H1 (cell line): ENCODE results near the gene HID1. TPM values are rescaled to one million over a fixed set of nuclear protein-coding genes. Genes with fewer than 3 reads are reported as not detected.

Source experiments
- CTCF ChIA-PET: fragments of 300-600 bp; sonication (Branson Sonifier 250); formaldehyde crosslinking; loops from one replicate; lab custom pipeline; 2021; ENCODE audit not compliant: partially characterized antibody; lab: Charles Lee
- POLR2A ChIA-PET: fragments of 300-600 bp; sonication (Branson Sonifier 250); formaldehyde crosslinking; loops from one replicate; lab custom pipeline; 2021; ENCODE audit warnings: inconsistent platforms; ENCODE audit not compliant: partially characterized antibody; lab: Charles Lee
- DNase-seq, 2 experiments: peaks; one replicate each; pipeline versions ENCODE4 v3.0.0 to v3.0.0-alpha.2; 2010 to 2022; ENCODE audit warnings: low spot score in 2 of 2, low read depth in 1 of 2, mixed read lengths in 1 of 2
- FAIRE-seq: peaks from 2 replicates; lab custom pipeline; 2011; peaks lifted over from hg19 to GRCh38; lab: Jason Lieb, UNC
- H2AFZ ChIP-seq: 2 replicates; pipeline ENCODE4 v1.8.1; 2012; ENCODE audit warnings: low read length, inconsistent platforms
- H2AK5ac ChIP-seq: 2 replicates; pipeline ENCODE4 v1.6.1; 2013; ENCODE audit warnings: low read depth, low read length
- H2BK120ac ChIP-seq: replicated peaks from 2 replicates; pipeline ENCODE3; 2013; ENCODE audit warnings: low read depth, low read length, inconsistent platforms
- H2BK12ac ChIP-seq: 2 replicates; pipeline ENCODE4 v1.6.1; 2013; ENCODE audit warnings: low read depth, low read length
- H2BK15ac ChIP-seq: 2 replicates; pipeline ENCODE4 v1.6.1; 2013; ENCODE audit warnings: low read length
- H2BK20ac ChIP-seq: 2 replicates; pipeline ENCODE4 v1.6.1; 2013; ENCODE audit warnings: low read length
- H2BK5ac ChIP-seq: 2 replicates; pipeline ENCODE4 v1.6.1; 2013; ENCODE audit warnings: low read depth, low read length
- H3K14ac ChIP-seq: 2 replicates; pipeline ENCODE4 v1.6.1; 2013; ENCODE audit warnings: inconsistent platforms; ENCODE audit not compliant: insufficient read length
- H3K18ac ChIP-seq: 2 replicates; pipeline ENCODE4 v1.6.1; 2013; ENCODE audit warnings: low read length; ENCODE audit errors: extremely low read depth
- H3K23ac ChIP-seq: 2 replicates; pipeline ENCODE4 v1.6.1; 2013; ENCODE audit warnings: inconsistent platforms; ENCODE audit not compliant: insufficient read length
- H3K23me2 ChIP-seq: 2 replicates; pipeline ENCODE4 v1.6.1; 2013; ENCODE audit warnings: low read depth, low read length
- H3K27ac ChIP-seq: 2 replicates; pipeline ENCODE4 v1.6.1; 2011; ENCODE audit warnings: low read depth, low read length, inconsistent platforms
- H3K27me3 ChIP-seq, 4 experiments: replicated peaks in 1 of 4; 1 replicate in 1 of 4; 2 replicates in 3 of 4; pipeline versions ENCODE4 v1.6.1 to v1.8.1; 2011 to 2013; ENCODE audit warnings: low read length in 3 of 4, mild to moderate bottlenecking in 3 of 4, inconsistent platforms in 2 of 4, mixed read lengths in 2 of 4, moderate library complexity in 1 of 4; ENCODE audit not compliant: control insufficient read depth in 3 of 4, insufficient read depth in 3 of 4; ENCODE audit errors: extremely low read depth in 1 of 4
- H3K36me3 ChIP-seq, 4 experiments: 2 replicates each; pipeline versions ENCODE4 v1.6.1 to v1.8.1; 2011 to 2013; ENCODE audit warnings: mild to moderate bottlenecking in 4 of 4, low read length in 3 of 4, moderate library complexity in 2 of 4, control low read depth in 1 of 4, inconsistent platforms in 1 of 4; ENCODE audit not compliant: insufficient read depth in 4 of 4, control insufficient read depth in 2 of 4
- H3K4ac ChIP-seq: replicated peaks from 2 replicates; pipeline ENCODE3; 2013; ENCODE audit warnings: low read length, low read depth, mixed read lengths, inconsistent platforms; ENCODE audit not compliant: insufficient read length
- H3K4me1 ChIP-seq, 4 experiments: replicated peaks in 1 of 4; 1 replicate in 1 of 4; 2 replicates in 3 of 4; pipeline versions ENCODE4 v1.6.1 to v1.8.1; 2011 to 2013; ENCODE audit warnings: low read length in 3 of 4, inconsistent platforms in 2 of 4, mixed read lengths in 1 of 4; ENCODE audit not compliant: insufficient read depth in 4 of 4, control insufficient read depth in 3 of 4
- H3K4me2 ChIP-seq, 2 experiments: 2 replicates each; pipeline versions ENCODE4 v1.6.1 to v1.8.1; 2011 to 2013; ENCODE audit warnings: low read depth in 2 of 2, low read length in 2 of 2, control low read depth in 1 of 2, inconsistent platforms in 1 of 2, mild to moderate bottlenecking in 1 of 2; ENCODE audit not compliant: insufficient read depth in 1 of 2
- H3K4me3 ChIP-seq, 4 experiments: fragments of 200-600, 300-600 bp in 1 of 4; sonication (generic), shearing (Covaris generic), sonication (Bioruptor Twin) in 1 of 4; 2 replicates each; pipeline versions ENCODE4 v1.5.1 to v1.8.1; 2011 to 2016; ENCODE audit warnings: low read length in 4 of 4, low read depth in 3 of 4, control low read depth in 2 of 4, inconsistent platforms in 2 of 4, mild to moderate bottlenecking in 2 of 4, mixed read lengths in 1 of 4, moderate library complexity in 1 of 4; ENCODE audit not compliant: insufficient read depth in 2 of 4; ENCODE audit errors: extremely low read depth in 1 of 4
- H3K56ac ChIP-seq: replicated peaks from 2 replicates; pipeline ENCODE3; 2013; ENCODE audit warnings: low read depth, mild to moderate bottlenecking, mixed read lengths, low read length, inconsistent platforms; ENCODE audit not compliant: insufficient read length
- H3K79me1 ChIP-seq: 2 replicates; pipeline ENCODE4 v1.6.1; 2013; ENCODE audit warnings: low read depth, low read length, control low read depth
- H3K79me2 ChIP-seq, 2 experiments: 2 replicates each; pipeline versions ENCODE4 v1.6.1 to v1.8.1; 2012 to 2013; ENCODE audit warnings: low read length in 2 of 2, mild to moderate bottlenecking in 2 of 2, inconsistent platforms in 1 of 2; ENCODE audit not compliant: insufficient read depth in 2 of 2, control insufficient read depth in 1 of 2
- H3K9ac ChIP-seq, 4 experiments: replicated peaks in 1 of 4; 1 replicate in 1 of 4; 2 replicates in 3 of 4; pipeline versions ENCODE4 v1.6.1 to v1.8.1; 2011 to 2013; ENCODE audit warnings: low read depth in 3 of 4, low read length in 3 of 4, control low read depth in 2 of 4, mild to moderate bottlenecking in 2 of 4, moderate library complexity in 2 of 4, inconsistent platforms in 1 of 4; ENCODE audit errors: extremely low read depth in 1 of 4
- H3K9me3 ChIP-seq, 2 experiments: 2 replicates each; pipeline versions ENCODE4 v1.6.1 to v1.8.1; 2012 to 2013; ENCODE audit warnings: mild to moderate bottlenecking in 2 of 2, moderate library complexity in 2 of 2, control low read depth in 1 of 2, inconsistent platforms in 1 of 2, low read depth in 1 of 2, low read length in 1 of 2, mixed read lengths in 1 of 2; ENCODE audit not compliant: insufficient read depth in 2 of 2
- H4K20me1 ChIP-seq, 2 experiments: replicated peaks in 1 of 2; 2 replicates each; pipeline versions ENCODE3 to v1.8.1; 2011 to 2013; ENCODE audit warnings: inconsistent platforms in 2 of 2, low read length in 2 of 2, mild to moderate bottlenecking in 1 of 2; ENCODE audit not compliant: insufficient read depth in 2 of 2, control insufficient read depth in 1 of 2
- H4K5ac ChIP-seq: 2 replicates; pipeline ENCODE4 v1.6.1; 2013; ENCODE audit warnings: low read length, low read depth, mixed read lengths, inconsistent platforms; ENCODE audit not compliant: insufficient read length
- H4K8ac ChIP-seq: 2 replicates; pipeline ENCODE4 v1.8.0; 2013; ENCODE audit warnings: mild to moderate bottlenecking, moderate library complexity, low read length, inconsistent platforms; ENCODE audit not compliant: insufficient read depth; ENCODE audit errors: extremely low read depth
- H4K91ac ChIP-seq: replicated peaks from 2 replicates; pipeline ENCODE3; 2013; ENCODE audit warnings: low read length, mixed read lengths, inconsistent platforms; ENCODE audit not compliant: insufficient read length
- BRCA1 ChIP-seq: IDR thresholded peaks from 2 replicates; pipeline ENCODE4 v1.6.1; 2012; ENCODE audit warnings: low read depth, low read length, improper control_type of control experiment
- CBX8 ChIP-seq: fragments of 300-800, 300-1000 bp; sonication (generic); IDR thresholded peaks from 2 replicates; pipeline ENCODE4 v1.7.1; 2016; ENCODE audit warnings: low read depth, low read length, borderline replicate concordance
- CTBP2 ChIP-seq: IDR thresholded peaks from 2 replicates; pipeline ENCODE4 v1.7.0; 2011; ENCODE audit warnings: borderline replicate concordance, mild to moderate bottlenecking, moderate library complexity, mixed read lengths, low read length; ENCODE audit not compliant: insufficient read depth, insufficient read length
- EGR1 ChIP-seq: IDR thresholded peaks from 2 replicates; pipeline ENCODE4 v1.6.1; 2011; ENCODE audit warnings: low read depth, low read length, borderline replicate concordance
- GABPA ChIP-seq: IDR thresholded peaks from 2 replicates; pipeline ENCODE4 v1.6.1; 2011; ENCODE audit warnings: mild to moderate bottlenecking, low read length, moderate library complexity, borderline replicate concordance; ENCODE audit not compliant: insufficient read depth
- KDM1A ChIP-seq: fragments of 200-600, 300-600 bp; sonication (generic); IDR thresholded peaks from 2 replicates; pipeline ENCODE4 v1.7.1; 2016; ENCODE audit warnings: mild to moderate bottlenecking, low read length, borderline replicate concordance
- KDM4A ChIP-seq: IDR thresholded peaks from one replicate; pipeline ENCODE4 v1.7.1; 2012; ENCODE audit warnings: low read depth, mild to moderate bottlenecking, moderate library complexity, low read length, inconsistent platforms; ENCODE audit not compliant: severe bottlenecking
- RBBP5 ChIP-seq: IDR thresholded peaks from 2 replicates; pipeline ENCODE4 v1.7.1; 2012; ENCODE audit warnings: low read depth, mild to moderate bottlenecking, inconsistent platforms, low read length, moderate library complexity, borderline replicate concordance
- SIRT6 ChIP-seq: IDR thresholded peaks from one replicate; pipeline ENCODE4 v1.7.1; 2012; ENCODE audit warnings: low read length, inconsistent platforms
- SIX5 ChIP-seq: IDR thresholded peaks from 2 replicates; pipeline ENCODE4 v1.6.1; 2011; ENCODE audit warnings: mild to moderate bottlenecking, low read depth, low read length
- TAF1 ChIP-seq: IDR thresholded peaks from 2 replicates; pipeline ENCODE4 v1.6.1; 2011; ENCODE audit warnings: mild to moderate bottlenecking, low read depth, low read length
- TCF12 ChIP-seq: IDR thresholded peaks from 2 replicates; pipeline ENCODE4 v1.6.1; 2011; ENCODE audit warnings: low read depth, mild to moderate bottlenecking, low read length
- TEAD4 ChIP-seq: IDR thresholded peaks from 2 replicates; pipeline ENCODE4 v1.6.1; 2012; ENCODE audit warnings: low read depth, low read length, inconsistent platforms, mixed read lengths
- WGBS, 2 experiments: shearing (Covaris generic) in 1 of 2; methylation state at CpG; one replicate each; pipeline versions ENCODE4 v1.1.6 to v1.1.7; 2013 to 2015; ENCODE audit warnings: low lambda C conversion rate in 2 of 2, mixed read lengths in 2 of 2, inconsistent platforms in 1 of 2, low coverage in 1 of 2, missing lambda C conversion rate in 1 of 2; ENCODE audit not compliant: insufficient replicate concordance in 2 of 2, insufficient coverage in 1 of 2, insufficient read length in 1 of 2; ENCODE audit errors: extremely low coverage in 1 of 2, missing lambda C conversion rate in 1 of 2; 5-methylcytosine and 5-hydroxymethylcytosine counted together
- polyA plus RNA-seq, 7 experiments: library from polyadenylated mRNA; depleted of rRNA in 3 of 7; stranded (reverse) in 5 of 7; unstranded in 2 of 7; fragments of >200 nt in 5 of 7; fragments of 200-250 nt in 2 of 7; gene quantifications; 1 replicate in 5 of 7; 2 replicates in 1 of 7; 4 replicates in 1 of 7; pipeline versions ENCODE4 v1.2.1 to v1.2.3, GENCODE V29; 2011 to 2013; ENCODE audit warnings: missing spikeins in 2 of 7, mixed read lengths in 2 of 7
- total RNA-seq: library from RNA; stranded (reverse); fragmentation: NEBNext Ultra II Directional; extraction: Animal tissue kit (Norgen Biotek cat#: 25700); gene quantifications from 2 replicates; pipeline ENCODE4 v1.2.1, GENCODE V29; 2021

The HID1 gene
- total and polyA plus RNA-seq, 2 of the 8 experiments (the other 6 are each of a cell fraction or from before 2014, with no cell fraction given), result 15.1 to 25.9 TPM

DNA sequence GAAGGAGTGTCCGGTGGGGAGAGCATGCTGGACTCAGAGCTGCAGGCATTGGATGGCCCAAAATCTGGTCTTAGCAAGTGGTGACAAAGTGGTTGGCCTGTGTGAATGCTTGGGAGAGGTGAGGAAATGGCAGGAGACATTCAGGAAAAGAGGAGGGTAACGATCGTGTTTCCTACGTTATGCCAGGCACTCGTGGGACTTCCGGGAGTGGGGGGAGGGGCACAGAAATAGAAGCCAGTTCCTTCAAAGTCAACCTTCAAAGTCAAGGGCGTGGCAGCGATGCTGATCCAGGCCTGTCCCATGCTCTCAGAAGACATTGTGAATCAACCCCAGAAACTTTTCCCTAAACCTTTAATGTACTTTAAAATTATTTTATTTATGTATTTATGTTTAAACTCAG lies 33.0 kb downstream of the HID1 start:
- Histone ChIP-seq H4K20me1 (peaks cover 2 to 11% of the 10 kb centered on the region in 2 experiments), H3K4me2 (no peak overlapping the region), H3K9me3 (no peaks in the 10 kb centered on the region), H3K36me3 (no peaks in the 10 kb centered on the region), H4K91ac (no peak overlapping the region), H3K23ac (no peak overlapping the region), H4K5ac (no peak overlapping the region), H2BK12ac (no peak overlapping the region), H3K79me2 (no peaks in the 10 kb centered on the region), H3K14ac (no peak overlapping the region), H3K23me2 (peaks cover 3% of the 10 kb centered on the region; the same call in 1 of the 2 replicates), H2BK15ac (no peak overlapping the region), H2AFZ (no peak overlapping the region), H4K8ac (no peak overlapping the region), H3K4ac (no peak overlapping the region), H3K9ac (no peak overlapping the region), H2AK5ac (no peak overlapping the region), H3K27me3 (peaks cover 22 to 46% (median 40%) of the 10 kb centered on the region in 4 experiments), H2BK120ac (no peak overlapping the region), H3K79me1 (no peaks in the 10 kb centered on the region), H3K4me1 (peaks cover 0 to 6% (median 3%) of the 10 kb centered on the region in 4 experiments; a peak in 4 of 7 replicates), H3K18ac (no peak overlapping the region), H3K56ac (no peak overlapping the region), H3K27ac (no peak overlapping the region), H2BK5ac (no peak overlapping the region), H3K4me3 (no peak overlapping the region), H2BK20ac (no peak overlapping the region)
- CTCF ChIA-PET, result interaction anchor here (1.2 to 49.9 kb wide), 4 partner anchors 10 to 195 kb away, joined by 3 to 1072 read pairs (median 538); partner anchors contain the start of genes MRPL58, OTOP2, OTOP3 and USH1G
- POLR2A ChIA-PET, result interaction anchor here (1.0 kb wide), 1 partner anchor 74 kb away, joined by 3 read pairs; no protein-coding TSS in a partner anchor
- 76% methylated on average over 8 of the region's 8 CpGs; no CpG with 5 or more reads in 1 of the 2 experiments for WGBS, 2 experiments
- FAIRE-seq (no peak), DNase-seq (no peak)
- TF ChIP-seq GABPA (no peak), RBBP5 (no peak), BRCA1 (no peak), SIRT6 (no peak), TEAD4 (no peak), SIX5 (no peak), CTBP2 (no peak), TAF1 (no peak), EGR1 (no peak), TCF12 (no peak), CBX8 (no peak), KDM4A (no peak), KDM1A (no peak)
